GM18507 (cell line): Measurements from ENCODE around the gene PRSS38.

Experiments used
- DNase-seq: peaks from one replicate; pipeline ENCODE4 v3.0.0; 2011; ENCODE audit warnings: low read depth; ENCODE audit not compliant: insufficient read length; ENCODE audit errors: extremely low spot score
- FAIRE-seq: peaks from 2 replicates; lab custom pipeline; 2011; peaks lifted over from hg19 to GRCh38; lab: Jason Lieb, UNC

PRSS38 gene

DNA sequence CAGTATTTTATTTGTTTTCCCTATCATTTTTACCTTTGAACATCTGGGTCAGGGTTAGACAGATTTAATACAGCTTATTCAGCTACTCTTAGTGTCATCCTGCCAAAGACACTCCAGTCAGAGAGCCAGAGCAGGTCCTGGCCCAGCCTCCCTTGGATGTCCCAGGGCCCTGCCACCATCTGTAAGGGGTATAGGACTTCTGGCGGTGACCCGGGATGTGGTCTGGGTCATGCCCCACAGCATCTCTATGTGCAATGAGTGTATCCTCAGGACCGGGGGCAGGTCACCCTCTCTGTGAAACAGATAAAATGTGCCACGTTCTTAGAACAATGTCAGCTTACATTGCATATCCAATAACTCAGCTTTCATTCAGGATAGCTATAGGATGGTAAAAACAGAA lies 37.8 kb upstream of the PRSS38 start:
- FAIRE-seq (no peak), DNase-seq (no peak)

DNA sequence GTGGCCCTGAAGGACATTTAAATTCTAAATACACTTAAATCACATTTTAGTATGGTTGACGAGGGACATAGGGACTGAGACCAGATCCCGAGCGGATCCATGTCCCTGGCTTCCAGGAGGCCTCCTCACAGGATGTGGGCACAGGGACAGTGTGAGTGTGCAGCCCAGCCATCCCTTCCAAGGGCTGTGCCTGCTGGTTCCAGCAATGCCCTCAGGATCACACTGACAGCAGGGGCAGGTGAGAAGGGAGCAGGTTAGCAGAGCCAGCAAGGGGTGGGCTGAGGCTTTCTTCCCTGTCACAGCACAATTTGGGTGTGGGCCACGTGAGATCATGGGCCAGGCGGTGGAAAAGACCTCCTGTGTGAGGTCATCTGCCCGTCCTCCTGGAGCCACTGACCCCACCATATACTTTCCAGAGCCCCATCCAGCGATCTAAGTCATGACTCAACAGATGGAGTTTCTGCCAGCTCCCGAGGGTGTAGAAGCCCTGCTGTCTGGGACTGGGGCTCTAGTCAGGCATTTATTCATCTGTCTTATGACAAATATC lies 37.0 kb upstream of the PRSS38 start:
- DNase-seq: no peak

GRCh38 chr1:227779021-227779441 lies 36.4 kb upstream of the PRSS38 start:
- FAIRE-seq (no peak), DNase-seq (no peak)

More for the DNA sequence above, 37.0 kb upstream of the PRSS38 start:
- no peak for FAIRE-seq

DNA sequence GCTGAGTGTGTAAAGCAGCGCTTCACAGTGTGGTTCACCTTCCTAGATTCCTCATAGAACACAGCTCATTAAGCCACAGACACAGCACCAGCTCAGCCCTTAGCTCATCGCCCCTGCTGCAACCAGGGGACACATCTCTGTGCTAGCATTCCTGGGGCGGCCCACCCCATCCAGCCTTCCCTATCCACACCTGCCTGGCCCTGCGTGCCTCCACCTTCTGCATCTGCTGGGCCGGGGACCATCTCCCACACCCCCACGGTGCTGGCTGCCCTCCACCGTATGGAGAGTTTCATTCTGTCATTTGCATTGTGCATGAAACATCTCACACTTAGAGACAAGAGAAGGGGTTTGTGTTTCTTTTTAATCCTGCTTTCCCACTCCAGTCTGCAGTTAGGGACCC lies 35.8 kb upstream of the PRSS38 start:
- FAIRE-seq (no peak), DNase-seq (no peak)

GRCh38 chr1:227780101-227781044 lies 35.1 kb upstream of the PRSS38 start:
- DNase-seq (no peak), FAIRE-seq (no peak)

- DNase-seq (no peak), FAIRE-seq (no peak)
Measured at GRCh38 chr1:227781314-227781930, 34.1 kb upstream of the PRSS38 start.

DNA sequence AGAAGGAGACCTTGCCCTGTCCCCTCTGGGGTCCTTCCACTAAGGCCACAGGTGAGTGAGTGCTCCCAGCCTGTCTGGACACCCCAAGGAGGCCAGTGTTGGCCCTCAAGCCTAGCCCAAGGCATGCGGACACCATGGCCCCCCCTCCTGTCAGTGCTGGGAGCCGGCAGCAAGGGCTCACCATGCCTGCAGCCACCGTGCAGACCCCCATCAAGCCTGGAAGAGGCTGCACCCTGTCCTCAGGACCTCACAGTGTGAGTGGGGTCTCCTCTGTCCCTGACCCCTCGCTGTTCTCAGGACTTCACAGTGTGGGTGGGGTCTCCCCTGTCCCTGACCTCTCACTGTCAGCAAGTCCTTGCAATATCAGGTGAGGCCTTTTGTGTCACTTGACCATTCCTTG lies 33.2 kb upstream of the PRSS38 start:
- FAIRE-seq: no peak
- no peak for DNase-seq

DNA sequence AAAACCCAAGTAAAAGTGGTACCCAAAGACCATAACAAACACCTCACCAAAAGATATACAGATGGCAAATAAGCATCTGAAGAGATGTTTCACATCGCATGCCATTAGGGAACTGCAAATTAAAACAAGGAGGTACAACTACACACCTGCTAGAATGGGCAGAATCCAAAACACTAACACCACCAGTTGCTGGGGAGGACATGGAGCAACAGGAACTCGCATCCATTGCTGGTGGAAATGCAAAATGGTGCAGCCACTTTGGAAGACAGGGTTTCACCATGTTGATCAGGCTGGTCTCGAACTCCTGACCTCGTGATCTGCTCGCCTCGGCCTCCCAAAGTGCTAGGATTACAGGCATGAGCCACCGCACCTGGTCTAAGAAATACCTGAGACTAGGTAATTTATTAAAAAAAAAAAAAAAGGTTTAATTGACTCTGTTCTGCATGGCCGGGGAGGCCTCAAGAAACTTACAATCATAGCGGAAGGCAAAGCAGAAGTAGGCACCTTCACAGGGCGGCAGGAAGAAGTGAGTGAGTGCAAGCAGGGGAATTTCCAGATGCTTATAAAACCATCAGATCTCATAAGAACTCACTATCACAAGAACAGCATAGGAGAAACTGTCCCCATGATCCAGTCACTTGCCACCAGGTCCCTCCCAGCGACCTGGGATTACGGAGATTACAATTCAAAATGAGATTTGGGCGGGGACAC lies 30.2 kb upstream of the PRSS38 start:
- DNase-seq (no peak), FAIRE-seq (no peak)

DNA sequence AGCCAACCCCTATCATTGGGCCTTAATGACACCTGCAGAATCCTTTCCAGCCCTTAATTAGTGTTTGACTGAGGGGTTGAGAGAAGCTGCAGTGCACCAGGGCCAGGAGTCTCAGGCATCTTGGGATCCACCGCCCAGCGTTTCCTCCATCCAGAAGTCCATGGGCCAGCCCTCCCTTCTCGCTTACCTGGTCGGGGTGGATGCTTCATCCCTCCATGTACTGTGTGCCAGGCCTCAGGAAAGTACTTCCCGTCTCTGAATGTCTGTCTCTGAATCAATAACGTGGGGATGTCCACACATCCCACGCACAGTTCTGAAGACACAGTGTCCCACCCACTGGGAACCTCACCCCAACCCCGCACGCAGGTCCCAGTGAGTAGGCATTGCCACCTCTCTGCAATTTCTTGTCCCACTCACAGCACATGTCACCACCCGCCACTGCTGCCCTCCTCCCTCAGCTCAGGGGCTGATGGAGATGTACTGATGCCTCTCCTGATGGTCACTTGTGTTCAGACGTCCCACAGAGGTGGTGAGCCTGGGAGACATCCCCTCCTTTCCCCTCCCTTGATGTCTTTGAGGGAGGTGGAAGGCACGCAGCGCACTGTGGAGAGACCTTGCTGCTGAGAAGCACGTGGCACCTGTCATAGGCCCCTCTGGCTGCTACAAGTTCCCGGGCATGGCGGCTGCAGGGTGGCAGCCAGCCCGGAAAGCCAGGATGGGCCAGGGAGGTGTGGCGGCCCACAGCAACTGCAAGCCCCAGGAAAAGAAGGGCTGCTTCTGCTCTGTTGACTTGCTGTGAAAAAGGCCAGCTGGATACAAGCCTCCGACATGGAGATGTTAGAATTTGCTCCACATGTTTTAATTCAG lies 29.4 kb upstream of the PRSS38 start:
- no peak for FAIRE-seq
- no peak for DNase-seq

- FAIRE-seq (no peak), DNase-seq (no peak)
Measured at GRCh38 chr1:227786673-227787512, 28.6 kb upstream of the PRSS38 start.

DNA sequence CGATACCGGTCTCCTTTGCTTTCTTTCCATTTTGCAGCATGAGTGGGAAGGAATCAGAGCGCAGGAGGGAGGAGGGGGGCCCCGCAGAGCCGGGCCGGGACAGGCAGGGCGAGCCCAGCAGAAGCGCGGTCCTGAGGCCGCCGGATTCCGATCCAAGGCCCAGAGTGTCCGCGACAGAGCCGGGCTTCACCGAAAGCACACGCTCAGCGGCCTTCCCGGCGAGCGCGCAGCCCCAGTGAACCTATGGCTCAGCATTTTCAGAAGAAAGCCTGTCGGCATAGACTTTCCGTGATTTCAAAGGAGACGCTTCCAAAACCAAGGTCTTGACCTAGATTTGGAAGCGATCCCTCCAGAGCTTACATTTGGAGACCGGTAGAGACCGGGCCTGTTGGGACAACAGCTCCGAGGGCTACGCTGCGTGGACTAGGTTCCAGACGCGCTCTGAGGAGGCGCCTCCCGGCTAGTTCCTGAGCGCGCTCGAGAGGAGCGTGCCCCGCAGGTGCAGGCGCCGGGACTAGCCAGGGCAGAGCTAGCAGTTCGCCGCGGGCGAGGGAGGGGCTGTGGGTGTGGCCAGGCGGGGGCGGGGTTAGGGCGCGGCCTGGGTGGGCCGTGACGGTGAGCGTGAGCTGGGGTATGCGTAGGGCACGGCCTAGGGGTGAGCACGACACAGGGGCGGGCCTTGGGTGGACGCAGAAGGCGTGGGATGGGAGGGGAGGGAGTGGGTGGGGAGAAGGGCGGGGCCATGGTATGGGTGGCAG lies 27.8 kb upstream of the PRSS38 start:
- peak; percentile 92 for DNase-seq
- FAIRE-seq: peak; percentile 95

- no peak for FAIRE-seq
- DNase-seq: no peak
Measured at GRCh38 chr1:227788271-227789083, 27.0 kb upstream of the PRSS38 start.

- DNase-seq (no peak), FAIRE-seq (no peak)
Measured at GRCh38 chr1:227789084-227790033, 26.1 kb upstream of the PRSS38 start.

GRCh38 chr1:227790034-227790400 lies 25.5 kb upstream of the PRSS38 start:
- FAIRE-seq (no peak), DNase-seq (no peak)

DNA sequence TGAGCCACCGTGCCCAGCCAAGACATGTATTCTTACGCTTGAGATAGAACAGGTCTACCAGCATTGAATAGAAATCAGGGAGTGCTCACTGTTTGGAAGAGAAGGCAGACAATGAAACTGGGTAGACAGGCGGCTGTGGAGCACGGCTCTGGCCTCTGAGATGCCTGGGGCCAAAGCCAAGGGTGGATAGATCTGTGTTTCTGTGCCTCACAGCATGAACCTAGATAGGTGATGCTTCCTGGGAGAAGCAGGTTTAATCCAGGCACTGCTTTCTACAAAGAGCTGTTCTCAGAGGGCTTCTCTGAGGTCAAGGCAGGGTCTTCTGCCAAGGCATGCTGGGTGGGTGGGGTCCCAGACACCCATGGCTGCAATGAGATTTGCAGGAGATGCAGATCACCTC lies 24.6 kb upstream of the PRSS38 start:
- no peak for DNase-seq
- no peak for FAIRE-seq
